Measurements from ENCODE around the gene ZNF208.
"Not testable (repeated sequence)": the region's sequence is repeated elsewhere in the genome, so short reads cannot be mapped to it uniquely, and the experiment has no call there.

The ZNF208 gene

DNA sequence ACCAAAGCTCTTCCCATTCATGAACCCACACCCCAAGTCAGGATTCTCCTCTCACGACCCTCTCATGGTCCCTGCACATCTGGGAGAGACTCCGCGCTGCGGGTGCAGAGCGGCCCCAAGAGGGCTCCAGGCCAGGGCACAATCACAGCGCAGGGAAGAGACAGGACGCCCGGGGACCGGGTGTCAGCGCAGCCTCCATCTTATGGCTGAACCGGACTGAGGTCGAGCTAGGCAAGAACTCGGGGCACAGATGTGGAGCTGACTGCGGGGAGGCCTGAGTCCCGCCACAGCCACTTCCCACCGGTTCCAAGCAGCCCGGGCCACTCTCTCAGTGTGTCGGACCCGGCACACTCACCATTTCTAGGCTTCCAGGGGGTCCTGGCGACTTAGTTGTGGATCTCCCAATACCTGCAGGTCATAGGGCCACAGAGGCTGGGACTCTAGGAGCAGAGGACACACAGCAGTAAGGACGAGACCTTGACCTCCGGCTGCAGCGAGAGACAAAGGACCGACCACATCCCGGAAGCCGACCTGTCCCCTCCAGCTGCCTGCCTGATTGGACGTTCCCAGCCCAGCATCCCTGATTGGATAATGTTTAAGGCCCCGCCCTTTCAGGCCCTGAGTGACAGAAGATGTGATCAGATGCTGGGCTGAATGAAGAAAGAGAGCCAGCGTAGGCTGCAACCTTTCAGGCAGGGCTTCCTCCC, at the start of gene ZNF208:
Gene ZNF208, minus strand, starts transcription at position 507 of the 707 bp plus-strand sequence. Its CDS starts 149 bp downstream, at position 358.
- not testable (repeated sequence) for DNase-seq

DNA sequence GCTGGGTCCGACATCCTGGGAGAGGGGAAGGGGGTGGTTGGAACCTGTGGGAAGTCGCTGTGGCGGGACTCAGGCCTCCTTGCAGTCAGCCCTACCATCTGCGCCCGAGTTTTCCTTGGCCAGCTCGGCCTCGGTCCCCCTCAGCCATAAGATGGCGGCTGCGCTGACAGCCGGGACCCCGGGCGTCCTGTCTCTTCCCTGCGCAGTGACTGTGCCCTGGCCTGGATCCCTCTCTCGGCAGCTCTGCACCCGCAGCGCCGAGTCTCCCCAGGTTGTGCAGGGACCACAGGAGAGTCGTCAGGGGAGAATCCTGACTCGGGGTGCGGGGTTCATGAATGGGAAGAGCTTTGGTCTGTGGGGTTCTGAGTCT, 41.9 kb upstream of the ZNF208 start:
- no peak for DNase-seq

- DNase-seq = not testable (repeated sequence)
Measured at GRCh38 chr19:22041151-22041550, 30.4 kb upstream of the ZNF208 start.

GRCh38 chr19:22030680-22031079, 19.9 kb upstream of the ZNF208 start:
- no peak for DNase-seq

- DNase-seq = no peak
Measured at GRCh38 chr19:22026687-22027086, 15.9 kb upstream of the ZNF208 start.

DNA sequence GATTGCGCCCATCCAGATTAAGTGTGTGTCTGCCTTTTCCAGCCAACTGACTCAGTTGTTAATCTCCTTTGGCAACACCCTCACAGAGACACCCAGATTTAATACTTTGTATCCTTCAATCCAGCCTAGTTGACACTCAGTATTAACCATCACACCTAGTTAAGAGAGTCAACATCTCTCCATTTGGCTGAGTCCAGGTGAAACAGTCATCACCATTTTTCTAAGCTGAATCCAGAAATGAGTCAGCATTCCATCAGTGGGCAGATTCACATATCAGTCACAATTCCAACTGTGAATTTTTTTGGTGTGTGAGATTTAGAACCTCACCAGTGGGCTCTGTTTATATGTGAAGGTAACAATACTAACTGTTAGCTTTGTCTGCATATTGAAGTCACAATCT, 14.8 kb upstream of the ZNF208 start:
- not testable (repeated sequence) for DNase-seq

- DNase-seq = no peak
Measured at GRCh38 chr19:21970466-21970865, 40.3 kb downstream of the ZNF208 start.

GRCh38 chr19:21947775-21948174, 63.0 kb downstream of the ZNF208 start:
- DNase-seq = no peak

DNA sequence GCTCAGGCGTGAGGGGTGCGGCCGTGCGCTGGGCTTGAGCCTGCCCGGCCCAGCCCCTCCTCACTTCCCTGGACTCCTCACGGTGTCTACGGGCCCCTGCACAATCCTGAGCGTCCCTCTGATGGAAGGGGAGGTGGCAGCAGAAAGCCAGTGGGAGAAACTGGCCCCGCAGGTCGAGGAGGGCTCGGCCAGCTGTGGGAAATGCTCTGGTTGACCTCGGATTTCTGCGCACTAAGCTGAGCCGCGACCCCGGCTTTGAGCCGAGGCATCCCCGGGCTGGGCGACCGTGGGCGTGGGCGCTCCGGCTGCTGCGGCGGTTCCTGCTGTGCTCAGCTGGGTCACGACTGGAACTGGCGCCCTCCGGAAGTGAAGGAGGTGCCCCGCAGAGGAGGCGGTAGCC, 70.1 kb downstream of the ZNF208 start:
- no peak for DNase-seq

DNA sequence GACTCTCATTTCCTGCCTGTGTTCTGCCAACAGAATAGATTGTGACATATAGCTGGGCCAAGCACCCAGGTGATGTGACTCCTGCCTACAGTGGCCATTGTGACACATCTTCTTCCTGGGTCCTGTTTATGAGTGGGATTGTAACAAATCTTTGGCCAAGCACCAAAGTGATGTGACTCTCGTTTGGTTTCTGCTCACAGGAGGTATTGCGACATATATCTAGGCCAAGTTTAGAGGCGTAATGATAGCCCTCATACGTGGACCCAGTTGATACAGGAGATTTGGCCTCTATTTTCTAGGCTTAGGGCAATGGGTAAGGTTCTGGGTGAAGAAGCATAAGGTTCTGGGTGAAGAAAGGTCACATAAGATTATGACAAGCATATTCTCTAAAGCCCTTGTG, 76.2 kb downstream of the ZNF208 start:
- no peak for DNase-seq

DNA sequence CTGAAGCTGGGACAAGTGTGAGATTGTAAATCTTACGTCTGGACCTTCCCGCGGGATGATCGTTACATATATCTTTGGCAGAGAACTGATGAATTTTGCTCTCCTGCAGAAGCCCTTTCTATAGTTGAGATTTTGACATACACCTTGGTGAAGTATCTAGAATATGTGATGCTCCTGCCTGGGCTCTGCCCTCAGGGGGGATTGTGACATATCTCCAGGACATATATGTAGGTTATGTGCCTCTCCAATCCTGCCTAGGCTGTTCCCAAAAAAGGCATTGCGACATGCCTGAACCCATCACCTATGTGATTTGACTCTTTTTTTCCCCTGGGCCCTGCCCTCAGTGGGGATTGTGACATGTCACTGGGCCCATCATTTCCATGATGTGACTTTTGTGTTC, 76.6 kb downstream of the ZNF208 start:
- no peak for DNase-seq

DNA sequence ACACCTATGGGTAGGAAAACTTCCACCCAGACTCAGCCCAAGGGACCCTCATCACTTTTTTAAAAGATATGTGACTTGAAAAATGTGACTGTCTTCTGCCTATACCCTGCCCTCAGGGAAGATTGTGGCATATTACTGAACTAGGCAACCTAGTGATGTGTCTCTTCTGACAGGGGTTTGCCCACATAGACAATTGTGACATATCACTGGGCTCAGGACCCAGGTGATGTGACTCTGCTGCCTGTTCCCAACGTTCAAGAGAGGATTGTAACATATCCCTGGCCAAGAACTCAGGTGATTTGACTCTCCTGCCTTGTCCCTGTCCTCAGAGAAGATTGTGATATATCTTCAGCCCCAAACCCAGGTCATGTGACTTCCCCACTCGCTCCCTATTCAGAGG, 88.5 kb downstream of the ZNF208 start:
- DNase-seq = no peak

DNA sequence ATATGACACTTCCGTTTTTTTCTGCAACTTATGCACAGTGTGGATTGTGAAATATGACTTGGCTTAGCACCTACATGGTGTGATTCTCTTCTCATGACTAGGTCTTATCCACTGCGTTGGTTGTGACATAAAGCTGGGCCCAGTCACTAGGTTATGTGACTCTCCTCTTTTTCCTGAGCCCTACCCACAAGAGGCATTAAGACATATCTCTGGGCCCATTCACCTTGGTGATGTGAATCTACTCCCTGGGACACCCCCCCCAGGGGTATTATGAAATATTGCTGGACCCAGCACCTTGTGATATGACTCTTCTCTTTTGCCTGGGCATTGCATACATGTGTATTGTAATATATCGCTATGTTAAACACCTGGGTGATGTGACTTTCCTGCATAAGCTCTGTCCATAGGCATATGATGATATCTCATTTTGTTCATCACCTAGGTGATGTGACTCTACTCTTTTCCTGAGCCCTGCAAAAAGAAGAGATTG, 89.0 kb downstream of the ZNF208 start:
- DNase-seq = no peak

GRCh38 chr19:21915411-21915810, 95.3 kb downstream of the ZNF208 start:
- DNase-seq = no peak

GRCh38 chr19:21912654-21913053, 98.1 kb downstream of the ZNF208 start:
- no peak for DNase-seq

- DNase-seq = no peak
Measured at GRCh38 chr19:21910318-21910717, 100.4 kb downstream of the ZNF208 start.

GRCh38 chr19:21908066-21908465, 102.7 kb downstream of the ZNF208 start:
- DNase-seq = no peak

GRCh38 chr19:21907516-21907915, 103.2 kb downstream of the ZNF208 start:
- no peak for DNase-seq

- DNase-seq = no peak
Measured at GRCh38 chr19:21902571-21902970, 108.2 kb downstream of the ZNF208 start.

DNA sequence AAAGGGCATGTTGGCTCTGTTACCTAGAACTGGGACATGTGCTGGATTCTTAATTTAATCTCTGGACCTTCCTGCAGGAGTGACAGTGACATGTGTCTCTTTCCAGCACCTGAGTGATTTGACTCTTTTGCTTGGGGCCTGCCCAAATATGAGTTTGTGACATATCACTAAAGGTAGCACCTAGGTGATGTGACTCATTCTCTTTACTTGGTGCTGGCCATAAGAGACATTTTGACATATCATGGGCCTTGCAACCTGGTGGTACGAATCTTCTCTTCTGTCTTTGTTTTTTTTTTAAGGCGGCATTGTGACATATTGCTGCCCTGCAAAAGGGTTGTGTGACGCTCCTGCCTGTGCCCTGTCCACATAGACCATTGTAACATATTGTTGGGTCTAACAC, 108.9 kb downstream of the ZNF208 start:
- no peak for DNase-seq

- DNase-seq = no peak
Measured at GRCh38 chr19:21900401-21900800, 110.3 kb downstream of the ZNF208 start.

- DNase-seq = no peak
Measured at GRCh38 chr19:21891086-21891485, 119.7 kb downstream of the ZNF208 start.

- not testable (repeated sequence) for DNase-seq
Measured at GRCh38 chr19:21890017-21890416, 120.7 kb downstream of the ZNF208 start.

- not testable (repeated sequence) for DNase-seq
Measured at GRCh38 chr19:21885516-21885915, 125.2 kb downstream of the ZNF208 start.

DNA sequence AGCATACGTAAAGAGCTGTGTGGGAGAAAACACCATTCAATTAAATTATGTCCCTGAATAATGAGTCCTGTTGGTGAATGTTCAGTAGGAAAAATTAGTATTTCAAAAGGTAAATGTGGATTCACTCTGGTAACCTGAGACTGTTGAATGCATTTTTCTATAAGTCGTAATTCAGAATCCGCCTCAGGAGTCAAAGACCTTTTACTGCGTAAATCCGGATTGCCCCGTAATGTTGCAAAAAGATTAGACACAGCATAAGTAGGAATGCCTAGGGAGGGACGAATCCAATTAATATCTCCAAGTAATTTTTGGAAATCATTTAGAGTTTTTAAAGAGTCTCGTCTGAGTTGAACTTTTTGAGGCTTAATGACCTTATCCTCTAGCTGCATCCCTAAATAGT, 126.0 kb downstream of the ZNF208 start:
- not testable (repeated sequence) for DNase-seq

All from NCI-H187 treated with DMSO at 0.1 percent for 48 hours (cell line).